PC-3 (cell line): ENCODE results near the gene SMARCAL1. TPM values are rescaled to one million over a fixed set of nuclear protein-coding genes. Genes with fewer than 3 reads are reported as not detected.

ENCODE experiments used
- ATAC-seq: fragments of 200-7000 bp; cut with Tn5 transposase; 2 replicates; pipeline ENCODE4 v1.9.1; 2020; ENCODE audit warnings: mild to moderate bottlenecking, moderate library complexity
- BruUV-seq: library from RNA; stranded (reverse); fragments of 400-500 nt; replicated peaks from 2 replicates; lab custom pipeline; 2021; lab: Mats Ljungman, UMichigan
- CTCF ChIA-PET: fragments of 300-600 bp; sonication (Branson Sonifier 250); formaldehyde crosslinking; loops from one replicate; lab custom pipeline; 2022; ENCODE audit warnings: antibody characterized with exemption; lab: Charles Lee
- POLR2A ChIA-PET: fragments of 300-600 bp; sonication (Branson Sonifier 250); formaldehyde crosslinking; loops from one replicate; lab custom pipeline; 2022; ENCODE audit warnings: antibody characterized with exemption; ENCODE audit not compliant: unreplicated experiment; lab: Charles Lee
- DNase-seq: peaks from one replicate; pipeline ENCODE4 v3.0.0-alpha.2; 2015
- H2AFZ ChIP-seq: fragments of 300-600 bp; sonication (generic); 2 replicates; pipeline ENCODE4 v1.6.0; 2016; ENCODE audit warnings: antibody characterized with exemption, low read length
- H3F3A ChIP-seq: fragments of 300-600 bp; sonication (generic); one replicate; pipeline ENCODE4 v1.6.0; 2017; ENCODE audit warnings: antibody characterized with exemption, low read length, control low read depth, mild to moderate bottlenecking; ENCODE audit not compliant: unreplicated experiment
- H3K27ac ChIP-seq: fragments of 300-600 bp; sonication (generic); 2 replicates; pipeline ENCODE4 v1.5.1; 2016; ENCODE audit warnings: mild to moderate bottlenecking, low read length
- H3K27me3 ChIP-seq: fragments of 300-600 bp; sonication (generic); 2 replicates; pipeline ENCODE4 v1.6.1; 2016; ENCODE audit warnings: low read length, mixed read lengths
- H3K36me3 ChIP-seq: fragments of 300-600 bp; sonication (generic); 2 replicates; pipeline ENCODE4 v1.6.1; 2016; ENCODE audit warnings: low read depth, mixed run types, low read length, mixed read lengths
- H3K4me1 ChIP-seq: fragments of 300-600 bp; sonication (generic); 2 replicates; pipeline ENCODE4 v1.5.1; 2016; ENCODE audit warnings: low read length; ENCODE audit not compliant: insufficient read depth
- H3K4me2 ChIP-seq: fragments of 300-600 bp; sonication (generic); 2 replicates; pipeline ENCODE4 v1.6.0; 2016; ENCODE audit warnings: low read length
- H3K4me3 ChIP-seq: fragments of 300-600 bp; sonication (generic); 2 replicates; pipeline ENCODE4 v1.5.1; 2016; ENCODE audit warnings: mild to moderate bottlenecking, low read length, mixed read lengths
- H3K79me2 ChIP-seq: fragments of 300-600 bp; sonication (generic); 2 replicates; pipeline ENCODE4 v1.6.1; 2017; ENCODE audit warnings: low read length, mixed read lengths
- H3K9ac ChIP-seq: fragments of 300-600 bp; sonication (generic); 2 replicates; pipeline ENCODE4 v1.6.0; 2016; ENCODE audit warnings: mild to moderate bottlenecking, low read length
- H3K9me2 ChIP-seq: fragments of 300-600 bp; sonication (generic); replicated peaks from 2 replicates; pipeline ENCODE4 v1.6.1; 2016; ENCODE audit warnings: mixed run types, low read length, mixed read lengths
- H3K9me3 ChIP-seq: fragments of 300-600 bp; sonication (generic); 2 replicates; pipeline ENCODE4 v1.6.1; 2016; ENCODE audit warnings: low read length, mixed read lengths
- H4K20me1 ChIP-seq: fragments of 300-600 bp; sonication (generic); 2 replicates; pipeline ENCODE4 v1.6.1; 2016; ENCODE audit warnings: low read length, mixed read lengths
- EZH2 ChIP-seq: fragments of 300-600 bp; sonication (generic); IDR thresholded peaks from one replicate; pipeline ENCODE4 v1.6.1; 2017; ENCODE audit warnings: antibody characterized with exemption, mild to moderate bottlenecking, low read length; ENCODE audit not compliant: unreplicated experiment
- EZH2phosphoT487 ChIP-seq: fragments of 300-600 bp; sonication (generic); IDR thresholded peaks from 2 replicates; pipeline ENCODE4 v1.6.1; 2018; ENCODE audit warnings: mild to moderate bottlenecking, antibody characterized with exemption, low read length, borderline replicate concordance
- intact Hi-C: fragments of 100-400 bp; cut with micrococcal nuclease; formaldehyde crosslinking; loops from 2 replicates; pipeline ENCODE4 v1.9.0; 2023
- total RNA-seq: library from RNA; depleted of rRNA; stranded (reverse); fragments of >200 nt; gene quantifications from 2 replicates; pipeline ENCODE4 v1.2.3, GENCODE V29; 2014
- TF ChIP-seq, protein P1 (sequence below): fragments of 300-600 bp; sonication (generic); conservative IDR thresholded peaks from 2 replicates; pipeline ENCODE4 v1.5.1; 2017; ENCODE audit warnings: antibody characterized with exemption, low read depth, mild to moderate bottlenecking, low read length

Gene SMARCAL1
- total RNA-seq, 1 experiment from 2014 or later, result 8.3 TPM

DNA sequence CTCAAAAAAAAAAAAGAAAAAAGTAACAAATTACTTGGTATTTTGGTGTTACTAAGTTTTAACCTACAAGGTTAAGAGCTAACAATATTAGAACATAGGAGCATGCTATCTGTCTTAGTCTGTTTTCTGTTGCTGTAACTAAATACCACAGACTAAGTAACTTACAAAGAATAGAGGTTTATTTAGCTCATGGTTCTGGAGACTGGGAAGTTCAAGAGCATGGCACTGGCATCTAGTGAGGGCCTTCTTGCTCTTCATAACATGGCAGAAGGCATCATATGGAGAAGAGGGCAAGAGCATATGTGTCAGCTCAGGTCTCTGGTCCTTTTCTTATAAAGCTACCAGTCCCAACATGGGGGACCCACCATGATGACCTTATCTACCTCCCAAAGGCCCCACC lies 36.5 kb downstream of the SMARCAL1 start:
- H3K27ac ChIP-seq, result no peak overlapping the region
- H2AFZ ChIP-seq, result no peak overlapping the region
- H3K9ac ChIP-seq, result no peak overlapping the region
- no peaks in the 10 kb centered on the region for H3K4me1 ChIP-seq
- peaks cover 13% of the 10 kb centered on the region for H3K36me3 ChIP-seq
- H3K9me2 ChIP-seq, result no peaks in the 10 kb centered on the region
- H3K27me3 ChIP-seq, result no peaks in the 10 kb centered on the region
- POLR2A ChIA-PET, result no interaction called here
- H3K4me2 ChIP-seq, result no peak overlapping the region
- H4K20me1 ChIP-seq, result no peaks in the 10 kb centered on the region
- H3K79me2 ChIP-seq, result no peaks in the 10 kb centered on the region
- no peak overlapping the region for H3K4me3 ChIP-seq
- no peak for DNase-seq
- H3F3A ChIP-seq, result no peaks in the 10 kb centered on the region
- BruUV-seq, result no TSS peak
- intact Hi-C loops, result no loop called here
- no peak for TF ChIP-seq EZH2
- TF ChIP-seq EZH2phosphoT487, result no peak
- TF ChIP-seq, protein P1, sequence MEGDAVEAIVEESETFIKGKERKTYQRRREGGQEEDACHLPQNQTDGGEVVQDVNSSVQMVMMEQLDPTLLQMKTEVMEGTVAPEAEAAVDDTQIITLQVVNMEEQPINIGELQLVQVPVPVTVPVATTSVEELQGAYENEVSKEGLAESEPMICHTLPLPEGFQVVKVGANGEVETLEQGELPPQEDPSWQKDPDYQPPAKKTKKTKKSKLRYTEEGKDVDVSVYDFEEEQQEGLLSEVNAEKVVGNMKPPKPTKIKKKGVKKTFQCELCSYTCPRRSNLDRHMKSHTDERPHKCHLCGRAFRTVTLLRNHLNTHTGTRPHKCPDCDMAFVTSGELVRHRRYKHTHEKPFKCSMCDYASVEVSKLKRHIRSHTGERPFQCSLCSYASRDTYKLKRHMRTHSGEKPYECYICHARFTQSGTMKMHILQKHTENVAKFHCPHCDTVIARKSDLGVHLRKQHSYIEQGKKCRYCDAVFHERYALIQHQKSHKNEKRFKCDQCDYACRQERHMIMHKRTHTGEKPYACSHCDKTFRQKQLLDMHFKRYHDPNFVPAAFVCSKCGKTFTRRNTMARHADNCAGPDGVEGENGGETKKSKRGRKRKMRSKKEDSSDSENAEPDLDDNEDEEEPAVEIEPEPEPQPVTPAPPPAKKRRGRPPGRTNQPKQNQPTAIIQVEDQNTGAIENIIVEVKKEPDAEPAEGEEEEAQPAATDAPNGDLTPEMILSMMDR, result no peak
- ATAC-seq, result no peak
- H3K9me3 ChIP-seq, result no peaks in the 10 kb centered on the region
- CTCF ChIA-PET, result no interaction called here

DNA sequence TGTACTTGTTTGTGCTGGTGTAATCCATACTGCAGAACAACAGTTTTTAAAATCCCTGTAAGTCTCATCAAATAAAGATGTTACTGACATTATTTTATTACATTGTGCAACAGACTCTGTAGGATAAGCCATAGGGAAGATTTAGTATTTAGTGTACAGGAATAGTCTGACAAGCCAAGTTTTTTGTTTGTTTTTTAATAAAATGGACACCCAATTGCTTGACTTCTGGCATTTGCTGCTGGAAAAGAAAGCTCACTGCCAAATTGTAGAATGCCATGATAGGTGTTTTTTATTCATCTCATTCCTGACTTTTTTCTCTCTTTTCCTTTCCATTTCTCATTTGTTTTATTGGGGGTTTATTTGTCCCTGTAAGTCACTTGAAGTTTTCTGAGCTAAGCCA lies 38.1 kb downstream of the SMARCAL1 start:
- POLR2A ChIA-PET, result no interaction called here
- Histone ChIP-seq H3K27me3 (no peaks in the 10 kb centered on the region), H3K9ac (no peak overlapping the region), H2AFZ (no peak overlapping the region), H4K20me1 (no peaks in the 10 kb centered on the region), H3K27ac (no peak overlapping the region), H3K36me3 (peaks cover 19% of the 10 kb centered on the region), H3K4me2 (no peak overlapping the region), H3K4me1 (no peaks in the 10 kb centered on the region), H3K9me2 (no peaks in the 10 kb centered on the region), H3K4me3 (no peak overlapping the region), H3K79me2 (no peaks in the 10 kb centered on the region), H3F3A (no peaks in the 10 kb centered on the region), H3K9me3 (no peaks in the 10 kb centered on the region)
- DNase-seq, result no peak
- no peak for ATAC-seq
- intact Hi-C loops, result no loop called here
- CTCF ChIA-PET, result no interaction called here
- TF ChIP-seq, protein P1, result no peak
- no peak for TF ChIP-seq EZH2
- no peak for TF ChIP-seq EZH2phosphoT487
- no TSS peak for BruUV-seq

DNA sequence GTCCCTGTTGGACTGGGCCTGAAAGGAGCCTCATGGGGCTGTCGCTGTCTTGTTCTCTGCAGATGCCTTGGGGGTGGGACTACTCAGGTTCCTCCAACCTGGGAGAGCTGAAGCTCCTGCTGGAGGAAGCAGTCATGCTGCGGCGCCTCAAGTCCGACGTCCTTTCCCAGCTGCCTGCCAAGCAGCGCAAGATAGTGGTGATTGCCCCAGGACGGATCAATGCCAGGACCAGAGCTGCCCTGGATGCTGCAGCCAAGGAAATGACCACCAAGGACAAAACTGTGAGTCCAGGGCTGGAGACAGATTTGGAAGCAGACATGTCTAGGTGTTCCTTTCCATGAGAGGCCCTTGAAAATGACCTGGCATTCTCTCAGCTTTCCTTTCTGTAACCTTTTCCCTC lies 38.5 kb downstream of the SMARCAL1 start:
- Histone ChIP-seq H3K9me3 (no peaks in the 10 kb centered on the region), H3K36me3 (peaks cover 19% of the 10 kb centered on the region), H3K27ac (no peak overlapping the region), H3K4me2 (no peak overlapping the region), H3K9me2 (no peaks in the 10 kb centered on the region), H2AFZ (no peak overlapping the region), H4K20me1 (no peaks in the 10 kb centered on the region), H3K27me3 (no peaks in the 10 kb centered on the region), H3K4me1 (no peaks in the 10 kb centered on the region), H3K79me2 (no peaks in the 10 kb centered on the region), H3F3A (no peaks in the 10 kb centered on the region), H3K4me3 (no peak overlapping the region), H3K9ac (no peak overlapping the region)
- ChIA-PET POLR2A (no interaction called here), CTCF (no interaction called here)
- no peak for DNase-seq
- BruUV-seq, result no TSS peak
- ATAC-seq, result no peak
- intact Hi-C loops, result no loop called here
- no peak for TF ChIP-seq EZH2phosphoT487
- TF ChIP-seq, protein P1, result no peak
- no peak for TF ChIP-seq EZH2
